Measurements from ENCODE around the gene MFSD6.
"Not testable (repeated sequence)": the region's sequence is repeated elsewhere in the genome, so short reads cannot be mapped to it uniquely, and the experiment has no call there.

MFSD6 gene

DNA sequence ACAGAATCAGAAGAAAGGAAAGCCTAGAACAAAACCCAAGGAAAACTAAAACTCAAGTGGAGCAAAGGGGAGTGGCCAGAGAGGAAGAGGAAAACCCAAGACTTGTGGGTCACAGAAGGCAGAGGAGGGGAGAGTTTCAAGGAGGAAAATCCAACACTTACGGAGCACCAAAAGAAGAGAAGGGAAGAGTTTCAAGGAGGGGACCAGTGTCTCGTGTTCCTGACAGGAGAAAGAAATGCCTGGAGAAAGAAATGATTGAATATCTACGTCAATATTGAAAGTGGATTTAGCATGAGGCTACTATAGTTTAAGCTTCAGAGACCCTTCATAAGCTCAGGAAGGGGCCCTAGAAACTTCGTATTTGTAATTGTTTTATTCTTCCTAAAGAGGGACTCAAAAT lies 1.4 kb upstream of the MFSD6 start:
- no peak for DNase-seq

DNA sequence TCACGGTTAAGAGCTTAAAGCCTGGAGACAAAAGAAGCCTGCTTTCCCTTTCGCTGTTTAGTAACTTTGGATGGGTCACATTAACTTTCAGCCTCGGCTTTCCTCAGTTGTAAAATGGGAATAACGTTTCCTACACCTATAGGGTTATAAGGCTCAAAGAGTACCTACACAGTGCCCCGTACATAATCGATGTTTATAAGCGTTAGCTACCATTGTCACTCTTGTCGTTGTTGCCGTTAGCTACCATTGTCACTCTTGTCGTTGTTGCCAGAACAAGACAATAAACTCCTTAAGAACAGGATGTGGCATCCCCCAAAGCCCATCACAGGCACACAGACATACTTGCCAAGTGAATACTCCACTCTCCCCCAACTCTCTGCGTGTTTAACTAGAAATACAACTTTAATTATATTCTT lies 901 bp upstream of the MFSD6 start:
- DNase-seq = no peak

DNA sequence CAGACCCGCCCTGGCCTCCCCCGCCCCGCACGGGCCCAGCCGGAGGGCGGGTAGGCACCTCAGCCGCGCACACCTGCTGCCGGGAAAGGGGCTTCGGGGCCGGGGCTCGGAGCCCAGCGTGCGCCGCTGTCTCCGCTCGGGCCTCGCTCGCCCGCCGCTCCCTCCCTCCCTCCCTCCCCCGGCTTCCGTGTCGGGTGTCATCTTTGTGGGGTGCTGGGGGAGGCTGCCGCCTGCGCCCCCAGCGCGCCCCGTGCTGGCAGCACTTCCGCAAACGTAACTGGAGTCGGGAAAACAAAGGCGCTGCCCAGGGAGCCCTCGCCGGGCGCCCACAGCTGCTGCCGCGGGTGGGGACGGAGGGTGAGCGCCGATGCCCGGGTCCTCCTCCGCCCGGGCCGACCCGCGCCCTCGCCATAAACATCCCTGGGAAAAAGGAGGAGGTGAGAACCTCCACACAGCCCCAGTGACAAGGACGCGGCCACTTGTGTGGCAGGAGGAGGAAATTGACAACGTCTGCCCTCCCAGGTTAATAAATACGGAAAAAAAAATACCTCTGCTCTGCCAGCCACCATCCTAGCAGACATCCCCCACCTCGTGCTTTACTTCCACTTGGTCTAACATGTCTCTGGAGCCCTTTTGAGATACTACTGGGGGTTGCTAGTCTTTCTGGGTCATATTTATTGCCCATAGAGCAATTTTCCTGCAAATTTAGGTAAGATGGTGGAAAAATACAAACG lies 550 bp downstream of the MFSD6 start:
- peak; percentile 49 for DNase-seq

DNA sequence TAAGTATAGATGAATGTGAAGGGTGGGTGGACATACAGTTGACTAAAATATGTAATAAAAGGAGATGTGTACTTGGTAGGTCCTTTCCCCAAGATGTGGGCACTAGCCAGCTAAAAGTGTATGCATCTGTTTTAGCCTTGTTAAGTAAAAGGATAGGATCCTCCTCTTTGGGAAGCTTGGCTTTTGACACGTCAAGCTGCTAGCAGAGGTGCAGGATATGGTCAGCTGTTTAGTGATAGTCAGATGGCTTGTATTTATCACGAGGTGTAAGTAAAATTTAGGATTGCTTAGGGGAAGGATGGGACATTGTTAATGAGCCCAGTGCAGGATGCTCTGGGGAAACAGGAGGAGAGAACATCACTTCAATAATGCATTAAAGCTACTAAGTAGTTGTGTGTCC lies 1.5 kb downstream of the MFSD6 start:
- peak; percentile 55 for DNase-seq

DNA sequence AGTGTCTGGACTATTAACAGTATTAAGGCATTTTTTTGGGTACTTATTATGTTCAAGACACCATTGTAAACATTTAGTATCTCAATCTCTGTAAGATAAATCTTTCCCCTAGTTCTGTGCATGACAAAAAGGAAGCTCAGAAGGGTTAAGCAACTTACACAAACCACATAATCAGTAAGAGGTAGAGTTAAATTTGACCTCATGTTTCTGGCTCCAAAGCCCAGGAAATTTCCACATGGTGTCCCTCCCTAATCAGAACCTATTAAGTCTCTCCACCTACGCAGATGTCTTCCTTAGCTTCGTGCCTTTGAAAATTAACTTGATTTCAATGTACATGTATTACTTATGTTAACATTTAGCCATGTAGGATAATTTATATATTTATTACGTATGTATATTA lies 2.0 kb downstream of the MFSD6 start:
- no peak for DNase-seq

DNA sequence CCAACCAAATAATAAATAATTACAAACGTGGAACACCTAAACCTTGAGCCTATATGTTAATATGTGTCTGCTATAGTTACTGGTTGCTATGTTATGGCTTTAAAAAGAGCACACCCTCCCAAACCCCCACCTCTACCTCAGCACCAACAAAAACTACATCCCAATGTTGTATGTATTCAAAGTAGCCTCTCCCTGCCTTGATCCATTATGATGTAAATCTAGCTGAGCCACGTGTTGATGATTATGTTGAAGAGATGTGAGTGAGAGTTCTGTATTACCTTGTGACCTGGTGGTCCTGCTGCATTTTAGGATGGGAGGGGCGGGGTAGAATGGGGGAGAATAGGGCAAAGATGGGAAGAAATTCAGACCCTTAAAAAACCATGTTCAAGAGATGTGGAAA lies 4.8 kb downstream of the MFSD6 start:
- DNase-seq = no peak

DNA sequence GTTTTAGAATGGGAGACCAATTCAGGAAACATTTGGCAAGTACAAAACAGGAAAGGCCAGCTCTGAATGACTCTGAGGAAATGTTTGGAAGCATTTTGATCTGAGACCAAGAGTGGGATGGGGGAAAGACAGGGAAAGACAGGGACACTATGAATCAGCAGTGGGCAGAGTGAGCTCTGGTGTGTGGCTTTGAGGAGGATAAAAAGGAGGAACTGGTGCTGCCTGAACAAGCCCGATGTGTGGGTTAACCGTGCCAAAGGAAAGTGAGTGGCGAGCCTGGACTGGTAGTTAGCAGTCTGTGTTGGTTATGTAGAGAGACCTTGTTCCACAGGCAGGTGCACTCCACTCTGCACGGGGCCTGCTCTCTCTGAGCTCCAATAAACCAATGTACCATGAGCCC lies 5.3 kb downstream of the MFSD6 start:
- DNase-seq = peak; percentile 12

DNA sequence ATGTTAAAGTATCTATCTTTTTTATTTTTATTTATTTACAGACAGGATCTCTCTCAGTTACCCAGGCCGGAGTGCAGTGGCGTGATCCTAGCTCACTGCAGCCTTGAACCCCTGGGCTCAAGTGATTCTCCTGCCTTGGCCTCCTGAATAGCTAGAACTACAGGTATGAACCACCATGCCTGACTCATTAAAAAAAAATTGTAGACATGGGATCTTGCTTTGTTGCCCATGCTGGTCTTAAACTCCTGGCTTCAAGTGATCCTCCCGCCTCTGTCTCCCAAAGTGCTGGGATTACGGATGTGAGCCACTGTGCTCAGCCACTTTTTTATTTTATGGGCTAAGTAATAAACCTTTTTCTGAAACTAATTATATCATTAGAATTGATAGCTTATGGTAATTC lies 7.1 kb downstream of the MFSD6 start:
- DNase-seq = no peak

DNA sequence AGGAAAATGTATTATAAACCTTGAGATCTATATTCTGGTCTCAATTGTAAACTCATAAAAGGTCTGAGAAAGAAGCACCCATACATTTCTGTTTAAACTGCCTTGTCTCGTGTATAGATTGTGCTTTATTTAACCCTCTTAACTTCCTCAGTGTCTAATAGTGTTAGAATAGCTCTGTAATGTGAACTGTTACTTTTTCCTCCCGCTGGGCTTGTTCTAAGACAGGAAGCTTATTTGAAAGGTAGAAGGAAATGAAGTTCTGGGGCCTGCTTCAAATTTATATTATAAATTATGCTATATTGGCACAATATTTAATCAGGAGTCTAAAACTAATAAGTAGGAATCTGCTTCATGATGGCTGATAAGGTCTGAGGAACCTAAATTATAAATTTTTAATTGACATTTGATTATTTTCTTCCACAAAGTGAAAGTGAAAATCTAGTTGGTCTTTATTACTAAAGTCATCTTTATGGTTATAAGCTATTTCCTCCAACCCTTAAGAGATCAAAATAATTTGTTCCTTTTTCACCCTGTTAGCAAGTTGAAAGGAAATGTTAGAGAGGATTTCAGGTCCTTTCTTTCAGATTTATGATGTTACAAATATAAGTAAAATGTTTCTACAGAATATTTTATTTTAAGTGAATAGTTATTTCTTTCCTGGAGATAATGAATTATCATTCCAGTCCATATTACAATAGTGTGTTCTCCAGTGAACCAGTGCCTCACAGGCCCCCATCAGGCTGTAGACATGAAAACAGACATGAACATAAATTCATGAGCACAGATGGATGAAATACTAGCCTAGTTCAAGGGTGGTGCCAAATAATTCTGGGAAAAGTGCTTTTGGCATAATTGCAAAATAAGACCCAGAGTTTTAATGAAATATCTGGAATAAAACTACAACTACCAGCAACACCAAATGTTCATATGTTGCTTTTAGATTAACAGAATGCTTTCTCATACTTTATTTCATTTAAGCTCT lies 7.9 kb downstream of the MFSD6 start:
- DNase-seq = no peak

DNA sequence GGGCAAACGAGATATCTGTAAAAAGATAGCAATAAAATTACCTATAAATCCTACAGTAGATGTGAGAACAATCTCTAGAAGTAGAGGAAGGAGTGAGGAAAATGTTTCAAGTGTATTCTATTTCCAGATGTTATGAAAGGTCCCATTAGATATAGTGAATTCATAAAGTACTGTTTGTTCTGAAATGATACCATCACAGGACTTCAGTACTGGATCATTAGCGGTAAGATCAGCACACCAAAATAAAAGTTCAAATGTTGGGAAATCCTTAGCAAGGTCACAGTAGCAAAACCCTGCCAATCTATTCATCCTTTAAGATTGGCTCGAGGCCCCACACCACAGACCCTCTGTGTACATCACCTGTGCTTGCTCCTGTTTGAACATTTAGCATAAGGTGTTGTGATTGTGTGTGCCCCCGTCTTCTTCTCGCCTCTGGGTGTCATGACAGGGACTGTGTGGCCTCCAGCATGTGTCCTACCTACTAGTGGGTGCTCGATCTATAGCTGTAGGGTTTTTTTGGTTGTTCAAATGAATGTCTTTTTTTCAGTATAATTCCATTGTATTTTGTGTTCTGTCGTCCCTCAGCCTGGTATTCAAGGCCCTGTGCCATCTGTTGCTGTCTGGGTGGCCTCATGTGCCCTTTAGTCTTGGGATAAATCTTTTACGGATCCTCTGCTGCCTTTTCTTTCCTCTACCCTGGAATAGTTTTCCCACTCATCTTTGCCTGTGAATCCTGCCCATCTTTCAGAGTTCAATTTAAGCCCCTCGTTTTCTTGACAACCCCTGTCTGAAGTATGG lies 9.1 kb downstream of the MFSD6 start:
- no peak for DNase-seq

DNA sequence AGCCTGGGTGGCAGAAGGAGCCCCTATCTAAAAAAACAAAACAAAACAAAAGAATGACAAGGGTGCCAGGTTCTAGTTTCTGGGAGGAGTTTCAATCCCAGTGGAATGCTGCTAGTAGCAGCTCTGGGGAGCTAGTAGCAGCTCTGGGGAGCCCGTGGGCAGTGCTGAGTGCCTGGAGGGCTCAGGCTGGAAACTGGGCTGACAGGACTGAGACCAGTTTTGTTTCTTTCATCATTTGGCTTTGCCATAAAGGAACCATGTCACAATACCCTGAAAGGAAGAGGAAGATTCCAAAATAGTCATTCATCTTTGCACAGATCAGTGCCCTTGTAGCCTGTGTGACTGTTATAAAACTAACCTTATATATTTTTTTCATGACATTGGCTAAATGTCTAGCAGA lies 10.6 kb downstream of the MFSD6 start:
- DNase-seq = no peak

DNA sequence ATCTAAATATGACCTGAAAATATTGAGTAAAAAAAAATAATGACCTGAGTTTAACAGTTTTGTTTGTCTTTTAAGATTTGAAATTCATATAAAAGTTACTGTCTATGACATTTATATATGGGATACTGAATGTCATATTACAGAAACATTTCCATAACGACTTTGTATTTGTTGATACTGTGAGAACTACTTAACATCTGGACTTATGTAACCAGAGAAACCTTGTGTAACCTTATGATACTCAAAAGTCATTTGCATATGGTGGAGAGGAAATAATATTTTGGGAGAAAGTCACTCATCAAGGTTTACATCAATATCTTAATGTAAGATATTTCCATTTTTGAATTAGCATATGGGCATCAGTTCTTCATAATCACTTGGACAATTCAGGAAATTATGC lies 12.6 kb downstream of the MFSD6 start:
- DNase-seq = peak; percentile 79

DNA sequence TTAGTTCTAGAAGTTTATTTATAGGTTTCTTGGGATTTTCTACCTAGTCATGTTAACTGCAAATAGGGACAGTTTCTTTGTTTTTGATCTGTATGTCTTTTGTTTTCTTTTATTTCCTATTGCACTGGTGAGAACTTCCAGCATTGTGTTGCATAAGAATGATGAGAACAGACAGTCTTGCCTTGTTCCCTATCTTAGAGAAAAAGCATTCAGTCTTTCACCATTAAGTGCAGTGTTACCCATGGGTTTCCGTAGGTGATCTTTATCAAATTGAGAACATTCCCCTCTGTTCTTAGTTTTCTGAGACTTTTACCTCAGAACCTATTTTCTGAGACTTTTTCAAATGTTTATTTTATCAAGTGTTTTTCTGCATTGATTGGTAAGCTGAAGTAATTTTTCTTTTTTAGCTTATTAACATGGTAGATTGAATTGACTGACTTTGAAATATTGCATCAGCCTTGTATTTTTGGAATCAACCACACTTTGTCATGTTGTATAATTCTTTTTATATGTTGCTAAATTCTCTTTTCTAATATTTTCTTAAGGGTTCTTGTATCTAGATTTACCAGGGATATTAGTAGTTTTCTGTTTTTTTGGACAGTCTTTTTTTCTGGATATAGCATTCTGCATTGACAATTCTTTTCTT lies 17.2 kb downstream of the MFSD6 start:
- no peak for DNase-seq

DNA sequence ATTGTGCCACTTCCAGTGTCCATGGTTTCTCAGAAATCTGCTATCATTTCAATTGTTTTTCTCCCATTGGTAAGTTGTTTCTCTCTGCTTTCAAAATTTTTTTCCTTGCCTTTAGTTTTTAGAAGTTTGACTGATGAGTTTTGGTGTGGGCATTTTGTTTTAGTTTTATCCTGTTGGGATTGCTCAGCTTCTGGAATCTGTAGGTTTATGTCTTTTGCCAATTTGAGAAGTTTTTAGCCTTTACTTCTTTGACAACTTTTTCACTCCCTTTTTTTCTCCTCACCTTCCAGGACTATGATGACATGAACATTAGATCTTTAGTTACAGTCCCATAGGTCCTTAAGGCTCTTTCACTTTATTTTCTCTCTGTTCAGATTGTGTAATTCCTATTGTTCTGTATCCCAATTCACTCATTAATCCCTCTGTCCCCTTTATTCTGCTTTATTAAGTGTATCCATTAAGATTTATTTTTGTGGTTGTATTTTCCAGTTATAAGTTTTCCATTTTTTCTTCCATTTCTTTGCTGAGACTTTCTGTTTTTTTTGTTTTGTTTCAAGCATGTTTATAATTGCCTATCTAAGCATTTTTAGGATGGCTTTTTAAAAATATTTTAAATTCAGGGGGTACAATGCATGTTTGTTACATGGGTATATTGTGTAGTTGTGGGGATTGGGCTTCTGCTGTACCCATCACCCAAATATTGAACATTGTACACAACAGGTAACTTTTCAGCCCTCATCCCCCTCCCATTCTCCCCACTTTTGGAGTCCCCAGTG lies 17.9 kb downstream of the MFSD6 start:
- no peak for DNase-seq

DNA sequence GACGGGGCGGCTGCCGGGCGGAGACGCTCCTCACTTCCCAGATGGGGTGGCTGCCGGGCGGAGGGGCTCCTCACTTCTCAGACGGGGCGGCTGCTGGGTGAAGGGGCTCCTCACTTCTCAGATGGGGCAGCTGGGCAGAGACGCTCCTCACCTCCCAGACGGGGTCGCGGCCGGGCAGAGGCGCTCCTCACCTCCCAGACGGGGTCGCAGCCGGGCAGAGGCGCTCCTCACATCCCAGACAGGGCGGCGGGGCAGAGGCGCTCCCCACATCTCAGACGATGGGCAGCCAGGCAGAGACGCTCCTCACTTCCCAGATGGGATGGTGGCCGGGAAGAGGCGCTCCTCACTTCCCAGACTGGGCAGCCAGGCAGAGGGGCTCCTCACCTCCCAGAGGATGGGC lies 22.7 kb downstream of the MFSD6 start:
- not testable (repeated sequence) for DNase-seq

DNA sequence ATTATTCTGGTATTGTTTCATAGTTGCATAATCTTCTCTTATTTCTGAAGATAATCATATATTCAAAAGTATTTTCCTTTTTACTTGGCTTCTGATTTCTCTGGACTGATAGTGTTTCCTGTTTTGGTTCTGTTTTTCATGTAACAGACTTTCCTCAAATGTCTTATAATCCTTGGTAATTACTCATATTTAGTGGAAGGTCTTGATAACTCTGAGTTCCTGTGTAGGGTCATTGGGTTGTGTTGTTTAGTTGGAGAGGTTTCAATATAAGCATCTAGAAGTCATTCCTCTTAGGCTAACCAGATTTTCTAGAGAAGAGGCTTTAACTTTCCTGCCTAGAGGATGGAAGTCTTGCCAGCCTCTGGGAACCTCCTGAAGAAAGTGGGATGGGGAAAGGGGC lies 23.8 kb downstream of the MFSD6 start:
- no peak for DNase-seq

DNA sequence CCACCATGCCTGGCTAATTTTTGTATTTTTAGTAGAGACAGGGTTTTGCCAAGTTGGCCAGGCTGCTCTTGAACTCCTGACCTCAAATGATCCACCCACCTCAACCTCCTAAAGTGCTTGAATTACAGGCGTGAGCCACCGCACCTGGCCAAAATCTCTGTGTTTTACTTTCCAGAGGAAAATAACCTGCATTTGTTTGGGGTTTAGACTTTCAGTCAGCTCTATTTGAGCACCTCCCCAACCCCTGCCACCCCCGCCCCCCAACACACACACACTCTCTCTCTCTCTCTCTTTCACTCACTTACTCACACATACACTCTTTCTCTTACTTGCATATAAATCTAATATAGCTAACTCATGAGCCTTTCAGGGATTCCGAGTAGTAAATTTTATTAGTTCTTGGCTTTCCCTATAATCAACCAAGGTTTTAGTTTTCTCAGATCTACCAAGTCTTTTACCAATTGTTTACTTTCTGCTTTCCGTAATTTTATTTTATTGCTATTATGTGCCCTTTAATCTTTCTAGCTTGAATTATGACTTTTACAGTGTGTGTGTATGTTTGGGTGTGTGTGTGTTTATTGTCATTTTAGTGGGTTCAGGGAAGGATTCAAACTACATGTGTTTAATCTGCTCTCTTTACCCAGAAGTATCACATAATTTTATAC lies 24.5 kb downstream of the MFSD6 start:
- DNase-seq = no peak

DNA sequence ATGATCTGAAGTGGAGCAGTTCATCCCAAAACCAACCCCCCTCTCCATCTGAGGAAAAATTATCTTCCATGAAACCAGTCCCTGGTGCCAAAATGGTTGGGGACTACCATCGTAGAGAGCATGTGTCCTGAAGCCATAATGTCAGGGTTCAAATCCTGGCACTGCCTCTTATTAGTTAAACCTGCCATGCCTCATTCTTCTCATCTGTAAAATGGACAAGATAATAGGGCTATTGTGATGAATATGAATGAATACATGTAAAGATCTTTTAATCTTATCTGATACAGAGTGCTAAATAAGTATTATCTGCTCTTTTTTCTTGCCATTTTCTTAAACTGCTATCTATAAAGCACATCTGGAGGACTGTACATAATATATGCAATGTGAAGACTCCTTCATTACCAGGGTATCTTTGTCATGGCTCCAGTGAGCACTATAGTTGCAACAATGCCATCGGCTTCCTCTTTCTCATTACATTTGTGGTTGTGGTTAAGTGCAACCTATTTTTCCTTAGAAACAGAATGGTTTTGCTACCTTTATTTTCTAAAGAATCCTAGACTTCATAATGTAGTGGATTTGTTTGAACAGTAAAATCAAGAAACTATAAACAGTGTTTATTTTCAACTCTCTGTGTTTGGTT lies 27.0 kb downstream of the MFSD6 start:
- DNase-seq = no peak

DNA sequence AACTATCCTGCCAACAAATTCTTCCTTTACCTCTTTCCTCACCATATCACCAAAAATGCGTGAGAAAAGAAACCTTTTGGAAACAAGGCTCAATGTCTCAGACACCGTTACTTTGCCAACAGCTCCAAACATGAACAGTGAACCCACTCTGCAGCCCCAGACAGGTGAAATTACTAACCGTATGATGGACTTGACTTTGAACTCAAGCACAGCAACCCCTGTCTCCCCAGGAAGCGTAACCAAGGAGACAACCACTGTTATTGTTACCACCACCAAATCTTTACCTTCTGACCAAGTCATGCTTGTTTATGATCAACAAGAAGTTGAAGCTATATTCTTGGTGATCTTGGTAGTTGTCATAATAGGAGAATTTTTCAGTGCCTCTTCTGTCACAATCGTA lies 28.4 kb downstream of the MFSD6 start:
- no peak for DNase-seq

DNA sequence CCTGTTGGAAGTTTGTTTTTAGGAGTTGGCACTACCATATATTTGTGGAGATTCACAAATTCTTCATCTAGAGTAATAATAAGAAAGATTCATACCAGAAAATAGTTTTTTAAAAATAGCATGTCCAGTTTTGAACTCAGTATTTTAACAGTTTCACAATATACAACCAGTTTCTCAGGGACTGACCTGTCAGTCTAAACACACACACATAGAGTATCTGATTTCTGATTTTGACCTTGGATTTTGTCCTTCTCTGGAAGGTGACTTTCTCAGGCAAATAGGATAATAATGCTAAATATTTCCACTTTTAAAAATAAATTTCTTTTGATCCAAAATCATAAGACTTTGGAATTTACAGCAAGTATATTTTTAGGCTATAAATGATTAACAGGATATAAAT lies 32.0 kb downstream of the MFSD6 start:
- DNase-seq = no peak

DNA sequence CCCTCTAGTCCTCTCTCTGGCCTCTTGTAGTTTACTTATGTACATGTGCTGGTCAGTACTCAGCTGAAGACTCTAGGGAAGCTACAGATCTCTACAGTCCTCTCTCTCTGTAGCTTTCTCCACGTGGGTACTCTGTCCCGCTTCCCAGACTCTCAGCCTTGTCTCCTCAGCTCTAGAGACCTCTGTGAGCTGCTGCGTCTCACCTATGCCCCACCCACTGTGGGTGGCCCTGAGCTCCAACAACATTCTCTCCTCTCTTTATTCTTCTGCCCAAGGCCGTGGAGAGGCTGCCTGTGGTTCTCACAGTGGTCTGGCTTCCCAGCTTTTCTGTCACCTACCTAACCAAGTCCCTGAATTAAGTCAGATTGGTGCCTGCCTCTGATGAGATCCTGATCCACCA lies 33.4 kb downstream of the MFSD6 start:
- no peak for DNase-seq
